GM12873 (cell line): ENCODE measurements around the gene CDX1.

Experiments used
- TF ChIP-seq, protein P1 (sequence below): IDR thresholded peaks from 2 replicates; pipeline ENCODE4 v1.5.1; 2012; ENCODE audit warnings: low read depth, mild to moderate bottlenecking, moderate library complexity, low read length, control low read depth; ENCODE audit not compliant: insufficient read depth; ENCODE audit errors: missing control alignments

Gene CDX1

DNA sequence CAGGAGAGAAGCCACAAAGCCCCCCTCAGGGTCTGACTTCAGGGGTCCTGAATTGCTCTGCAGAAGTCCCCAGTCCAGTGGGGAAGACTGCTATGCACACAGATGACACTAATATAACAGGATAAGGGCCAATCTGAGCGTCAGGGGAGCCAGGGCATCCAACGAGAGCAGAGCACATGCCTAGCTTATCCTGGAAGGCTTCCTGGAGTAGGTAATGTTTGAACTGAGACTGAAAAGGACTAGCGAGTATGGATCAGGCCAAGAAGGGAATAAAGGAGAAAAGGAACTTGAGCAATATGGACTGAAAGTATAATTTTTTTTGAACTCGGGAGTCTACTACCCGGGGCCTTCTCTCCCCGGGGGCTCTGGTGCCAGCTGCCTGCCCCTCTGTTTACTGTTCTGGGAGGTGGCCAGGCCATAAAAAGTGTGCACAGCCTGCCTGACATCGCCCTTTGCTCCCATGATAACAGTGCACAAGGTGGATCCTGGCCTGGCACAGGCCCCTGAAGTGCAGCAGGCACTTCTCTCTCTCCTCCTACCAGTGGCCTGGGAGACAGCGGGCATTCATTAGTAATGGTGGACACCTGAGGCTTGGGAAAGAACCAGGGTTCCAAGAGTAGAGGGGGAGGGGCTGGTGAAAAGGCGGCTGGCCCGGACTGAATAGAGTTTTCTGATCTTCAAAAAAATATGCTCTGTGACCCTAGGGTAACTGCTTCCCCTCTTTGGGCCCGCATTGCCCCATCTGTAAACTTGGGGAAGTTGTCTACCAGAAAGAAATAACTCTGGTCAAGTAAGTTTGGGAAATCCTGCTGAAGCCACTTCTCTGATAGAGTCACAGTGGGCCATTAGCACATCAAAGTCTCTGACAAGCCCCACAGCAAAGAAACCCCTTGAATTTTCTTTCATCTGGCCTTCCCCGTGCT lies 18.7 kb downstream of the CDX1 start:
- TF ChIP-seq, protein P1, sequence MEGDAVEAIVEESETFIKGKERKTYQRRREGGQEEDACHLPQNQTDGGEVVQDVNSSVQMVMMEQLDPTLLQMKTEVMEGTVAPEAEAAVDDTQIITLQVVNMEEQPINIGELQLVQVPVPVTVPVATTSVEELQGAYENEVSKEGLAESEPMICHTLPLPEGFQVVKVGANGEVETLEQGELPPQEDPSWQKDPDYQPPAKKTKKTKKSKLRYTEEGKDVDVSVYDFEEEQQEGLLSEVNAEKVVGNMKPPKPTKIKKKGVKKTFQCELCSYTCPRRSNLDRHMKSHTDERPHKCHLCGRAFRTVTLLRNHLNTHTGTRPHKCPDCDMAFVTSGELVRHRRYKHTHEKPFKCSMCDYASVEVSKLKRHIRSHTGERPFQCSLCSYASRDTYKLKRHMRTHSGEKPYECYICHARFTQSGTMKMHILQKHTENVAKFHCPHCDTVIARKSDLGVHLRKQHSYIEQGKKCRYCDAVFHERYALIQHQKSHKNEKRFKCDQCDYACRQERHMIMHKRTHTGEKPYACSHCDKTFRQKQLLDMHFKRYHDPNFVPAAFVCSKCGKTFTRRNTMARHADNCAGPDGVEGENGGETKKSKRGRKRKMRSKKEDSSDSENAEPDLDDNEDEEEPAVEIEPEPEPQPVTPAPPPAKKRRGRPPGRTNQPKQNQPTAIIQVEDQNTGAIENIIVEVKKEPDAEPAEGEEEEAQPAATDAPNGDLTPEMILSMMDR = no peak

GRCh38 chr5:150186137-150186536 lies 19.6 kb downstream of the CDX1 start:
- TF ChIP-seq, protein P1 = no peak

DNA sequence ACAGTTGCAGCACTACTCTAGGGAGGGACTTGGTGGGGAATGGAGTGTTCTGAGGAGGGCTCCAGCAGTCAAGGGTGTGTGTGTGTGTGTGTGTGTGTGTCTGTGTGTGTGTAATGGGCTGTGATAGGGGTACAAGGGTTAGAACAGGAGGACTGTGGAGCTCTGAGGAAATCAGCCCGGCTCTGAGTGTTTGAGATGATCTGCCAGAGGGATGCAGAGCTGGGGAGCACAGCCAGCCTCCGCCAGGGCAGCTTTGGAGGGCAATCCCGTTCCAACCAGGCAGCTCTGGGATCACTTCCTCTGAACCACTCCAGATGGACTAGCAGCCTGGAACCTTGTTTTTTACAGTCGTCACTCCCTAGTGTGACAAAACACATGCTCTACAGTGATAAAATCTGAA lies 20.3 kb downstream of the CDX1 start:
- TF ChIP-seq, protein P1 = no peak

- TF ChIP-seq, protein P1 = no peak
Measured at GRCh38 chr5:150188146-150188842, 21.7 kb downstream of the CDX1 start.

- TF ChIP-seq, protein P1 = no peak
Measured at GRCh38 chr5:150189326-150189725, 22.7 kb downstream of the CDX1 start.

GRCh38 chr5:150189728-150190502 lies 23.3 kb downstream of the CDX1 start, which contains the start of gene SLC6A7:
SLC6A7 (plus strand) TSS chr5:150190062; CDS start chr5:150190328, 266 bp downstream.
- TF ChIP-seq, protein P1 = no peak
